ENCODE results near the gene PARD3B.

GRCh38 chr2:205060269-205060668, 515.0 kb downstream of the PARD3B start:
- TF ChIP-seq YY1 (IDR thresholded peaks at IDR 0.05; ENCODE audit: insufficient read depth, insufficient read length) (no peak), ZNF274 (IDR thresholded peaks at IDR 0.05; ENCODE audit: low read depth, low read length) (no peak), SUZ12 (IDR thresholded peaks at IDR 0.05; ENCODE audit: extremely low read depth, insufficient read depth, insufficient read length) (no peak)

All from NT2/D1 (cell line).